Mucosa of descending colon (tissue), 3 donors: ENCODE measurements around the gene MRPL49. TPM values are rescaled to one million over a fixed set of nuclear protein-coding genes. Genes with fewer than 3 reads are reported as not detected.
A peak's percentile ranks its signal among the peaks of the same experiment; 100 is the strongest.

Source experiments
- ATAC-seq: fragments of 200-7000 bp; cut with Tn5 transposase; one replicate; pipeline ENCODE4 v1.9.1; 2020; ENCODE audit warnings: mild to moderate bottlenecking, moderate library complexity
- DNase-seq, 3 donors: peaks; one replicate each; pipeline ENCODE4 v3.0.0-alpha.2; 2020
- H3K36me3 ChIP-seq: fragments of 200-600 bp; one replicate; pipeline ENCODE4 v1.8.0; 2021; ENCODE audit warnings: low read depth, mild to moderate bottlenecking
- H3K4me1 ChIP-seq: fragments of 200-600 bp; one replicate; pipeline ENCODE4 v1.8.0; 2021; ENCODE audit warnings: low read depth, mild to moderate bottlenecking
- H3K4me3 ChIP-seq: fragments of 200-600 bp; one replicate; pipeline ENCODE4 v1.8.0; 2021; ENCODE audit warnings: mild to moderate bottlenecking
- H3K9me3 ChIP-seq: fragments of 200-600 bp; one replicate; pipeline ENCODE4 v1.8.0; 2021; ENCODE audit warnings: mild to moderate bottlenecking
- intact Hi-C, 2 donors: fragments of 100-400 bp; cut with DNase I in 1 of 2; cut with micrococcal nuclease in 1 of 2; formaldehyde crosslinking; loops; one replicate each; pipeline versions ENCODE4 v1.11.0 to v1.11.1; 2022; cut with DNase I, micrococcal nuclease
- total RNA-seq, 3 donors: library from RNA; stranded (reverse); fragmentation: NEBNext Ultra II Directional in 2 of 3; extraction: Animal tissue kit (Norgen Biotek cat#: 25700) in 2 of 3; gene quantifications; one replicate each; pipeline versions ENCODE4 v1.2.1 to v1.2.4, GENCODE V29; 2021 to 2023
- TF ChIP-seq, protein P1 (sequence below): fragments of 200-600 bp; IDR thresholded peaks from one replicate; pipeline ENCODE4 v1.8.0; 2022; ENCODE audit warnings: antibody characterized with exemption, mild to moderate bottlenecking
- donor health status: DM: no; HTN: no; CAD: no; lungs with moderate emphysema.
- donor health status: DM: no; HTN: no; CAD: no.
- donor health status: DM: no; HTN: yes; CAD: no.

Gene MRPL49
- total RNA-seq, 3 donors from 2014 or later = 42.6 to 48.5 (median 45.4) TPM

DNA sequence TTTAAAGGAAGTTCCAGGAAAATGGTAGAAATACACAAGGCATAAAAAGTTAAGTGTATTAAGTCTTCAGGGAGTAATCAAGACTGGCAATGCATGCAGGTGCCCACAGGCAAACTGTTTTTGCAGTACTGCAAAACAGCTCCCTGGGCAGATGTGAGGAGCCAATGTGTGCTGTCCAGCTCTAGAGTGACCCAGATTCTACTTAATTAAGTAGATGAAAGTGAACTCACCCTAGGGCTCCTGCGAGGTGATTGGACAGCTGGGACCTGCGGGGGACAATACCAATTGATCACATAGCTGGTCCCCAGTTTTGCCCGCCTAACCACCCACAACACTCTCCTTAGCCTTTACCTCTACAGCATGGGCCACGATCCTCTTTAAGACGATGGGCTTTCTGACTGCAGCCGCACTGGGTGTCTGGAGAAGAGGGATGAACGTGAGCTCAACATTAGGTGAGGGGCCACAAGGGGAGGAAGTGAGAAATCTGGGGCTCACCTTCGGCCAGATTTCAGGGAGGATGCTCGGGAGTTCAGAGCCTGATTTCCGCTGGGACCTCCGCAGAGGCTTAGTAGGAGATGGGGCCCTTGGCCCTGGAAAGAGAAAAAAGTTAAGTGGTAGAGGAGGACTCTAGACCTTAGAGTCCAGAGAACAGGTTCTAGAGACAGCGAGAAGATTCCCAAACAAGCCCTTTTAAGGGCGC is 38.8 kb upstream of the MRPL49 start:
- TF ChIP-seq, protein P1, sequence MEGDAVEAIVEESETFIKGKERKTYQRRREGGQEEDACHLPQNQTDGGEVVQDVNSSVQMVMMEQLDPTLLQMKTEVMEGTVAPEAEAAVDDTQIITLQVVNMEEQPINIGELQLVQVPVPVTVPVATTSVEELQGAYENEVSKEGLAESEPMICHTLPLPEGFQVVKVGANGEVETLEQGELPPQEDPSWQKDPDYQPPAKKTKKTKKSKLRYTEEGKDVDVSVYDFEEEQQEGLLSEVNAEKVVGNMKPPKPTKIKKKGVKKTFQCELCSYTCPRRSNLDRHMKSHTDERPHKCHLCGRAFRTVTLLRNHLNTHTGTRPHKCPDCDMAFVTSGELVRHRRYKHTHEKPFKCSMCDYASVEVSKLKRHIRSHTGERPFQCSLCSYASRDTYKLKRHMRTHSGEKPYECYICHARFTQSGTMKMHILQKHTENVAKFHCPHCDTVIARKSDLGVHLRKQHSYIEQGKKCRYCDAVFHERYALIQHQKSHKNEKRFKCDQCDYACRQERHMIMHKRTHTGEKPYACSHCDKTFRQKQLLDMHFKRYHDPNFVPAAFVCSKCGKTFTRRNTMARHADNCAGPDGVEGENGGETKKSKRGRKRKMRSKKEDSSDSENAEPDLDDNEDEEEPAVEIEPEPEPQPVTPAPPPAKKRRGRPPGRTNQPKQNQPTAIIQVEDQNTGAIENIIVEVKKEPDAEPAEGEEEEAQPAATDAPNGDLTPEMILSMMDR = no peak
- DNase-seq (no peak), ATAC-seq (no peak)
- peaks cover 11% of the 10 kb centered on the region for H3K36me3 ChIP-seq
- H3K4me3 ChIP-seq = peak overlapping the region; percentile 54
- intact Hi-C loops = no loop called here
- H3K4me1 ChIP-seq = peaks cover 18% of the 10 kb centered on the region
- no peaks in the 10 kb centered on the region for H3K9me3 ChIP-seq

DNA sequence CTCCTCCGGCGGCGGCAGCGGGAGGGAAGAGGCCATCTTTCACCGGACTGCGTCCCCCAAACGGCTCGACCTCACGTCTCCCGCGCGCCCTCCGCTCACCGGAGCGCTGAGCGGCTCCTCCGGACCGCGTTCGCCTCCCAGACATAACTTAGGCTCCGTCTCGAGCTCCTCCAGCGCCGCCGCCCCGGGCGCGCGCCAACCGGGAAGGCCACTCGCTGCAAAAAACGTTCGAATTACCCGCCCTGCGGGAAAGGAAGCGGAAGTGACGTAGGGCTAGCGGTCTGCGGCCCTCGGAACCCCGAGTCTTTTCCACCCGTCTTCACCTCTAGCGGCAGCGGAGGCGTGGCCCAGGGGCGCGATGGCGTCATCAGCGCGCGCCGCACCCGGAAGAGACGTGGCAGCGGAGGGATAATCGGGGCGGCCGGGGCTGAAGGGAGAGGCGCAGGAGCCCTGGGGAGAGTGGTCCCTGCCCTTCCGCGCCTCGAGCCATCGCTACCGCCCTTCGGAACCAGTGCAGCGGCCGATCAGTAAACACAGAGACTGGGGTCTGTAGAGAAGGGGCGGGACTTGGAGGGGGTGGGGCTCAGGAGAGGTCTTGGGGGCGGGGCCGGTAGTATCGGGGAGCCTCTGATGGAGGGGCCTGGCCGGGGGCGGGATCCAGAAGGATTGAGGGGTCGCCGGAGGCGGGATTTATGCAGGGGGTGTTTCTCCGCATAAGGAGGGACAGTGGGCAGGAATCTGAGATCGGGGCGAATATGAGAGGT is 38.1 kb upstream of the MRPL49 start, which contains the start of the genes CDCA5 and ZFPL1:
Gene CDCA5, minus strand, starts transcription at position 207 of the 764 bp plus-strand sequence. Its CDS starts 62 bp downstream, at position 145.
Gene ZFPL1, plus strand, starts transcription at position 389 of the 764 bp plus-strand sequence. CDS start 477 bp downstream, outside the sequence.
- ATAC-seq (peak; percentile 99), DNase-seq (peak; percentile 96 to 97 (median 97))
- no peaks in the 10 kb centered on the region for H3K9me3 ChIP-seq
- peak within 1 kb of the TSS; percentile 54 for H3K4me3 ChIP-seq
- TF ChIP-seq, protein P1 = no peak
- intact Hi-C loops = no loop called here
- H3K4me1 ChIP-seq = peaks cover 16% of the 10 kb centered on the region
- H3K36me3 ChIP-seq = peaks cover 11% of the 10 kb centered on the region

DNA sequence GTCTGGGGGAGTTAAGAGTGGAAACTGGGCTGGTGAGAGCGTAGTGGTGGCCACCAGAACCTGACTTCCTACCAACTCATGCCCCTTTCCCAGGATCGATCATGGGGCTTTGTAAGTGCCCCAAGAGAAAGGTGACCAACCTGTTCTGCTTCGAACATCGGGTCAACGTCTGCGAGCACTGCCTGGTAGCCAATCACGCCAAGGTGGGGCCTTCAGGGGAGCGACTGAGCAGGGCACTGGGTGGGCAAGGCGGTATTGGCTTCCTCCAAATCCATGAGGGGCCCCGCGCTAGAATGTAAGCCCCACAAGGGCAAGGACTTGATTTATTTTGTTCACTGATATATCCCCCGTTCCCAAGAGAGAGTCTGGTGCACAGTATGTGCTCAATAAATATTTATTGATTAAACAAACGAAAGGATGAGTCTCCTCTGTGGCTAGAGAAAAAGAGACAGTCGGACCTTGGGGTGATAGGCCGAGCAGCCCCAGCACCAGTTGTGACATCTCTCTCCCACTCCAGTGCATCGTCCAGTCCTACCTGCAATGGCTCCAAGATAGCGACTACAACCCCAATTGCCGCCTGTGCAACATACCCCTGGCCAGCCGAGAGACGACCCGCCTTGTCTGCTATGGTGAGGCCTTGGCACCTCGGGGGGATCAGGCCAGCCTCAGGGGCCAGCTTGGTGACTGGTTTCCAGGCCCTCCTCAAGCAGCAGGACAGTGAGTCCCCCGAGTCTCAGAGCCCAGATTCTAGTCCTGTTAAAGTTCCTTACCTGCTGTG is 37.3 kb upstream of the MRPL49 start:
- ATAC-seq (peak; percentile 4), DNase-seq (no peak)
- Histone ChIP-seq H3K9me3 (no peaks in the 10 kb centered on the region), H3K4me3 (peak overlapping the region; percentile 54), H3K36me3 (peaks cover 11% of the 10 kb centered on the region), H3K4me1 (peaks cover 16% of the 10 kb centered on the region)
- TF ChIP-seq, protein P1 = no peak
- intact Hi-C loops = no loop called here

DNA sequence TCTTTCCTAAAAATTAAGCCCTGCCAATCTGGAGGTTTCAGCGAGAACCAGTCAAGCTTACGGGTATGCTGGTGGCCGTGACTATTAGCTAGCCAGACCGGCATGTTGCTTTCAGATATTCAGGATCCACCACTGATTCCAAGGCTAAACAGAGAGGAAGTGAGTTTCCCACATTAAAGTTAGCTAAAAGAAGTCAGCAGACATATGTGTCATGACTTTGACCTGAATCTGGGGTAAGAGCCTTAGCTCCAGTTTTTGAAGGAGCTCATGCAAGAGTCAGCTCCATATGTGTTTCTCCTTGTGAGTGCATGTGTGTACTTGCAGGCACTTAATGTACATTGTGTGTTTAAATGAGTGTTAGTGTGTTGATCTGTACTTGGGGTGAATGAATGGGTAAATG is 36.7 kb upstream of the MRPL49 start:
- Histone ChIP-seq H3K9me3 (no peaks in the 10 kb centered on the region), H3K4me1 (peaks cover 16% of the 10 kb centered on the region), H3K4me3 (no peak overlapping the region), H3K36me3 (peaks cover 11% of the 10 kb centered on the region)
- intact Hi-C loops = no loop called here
- TF ChIP-seq, protein P1 = no peak
- no peak for ATAC-seq
- no peak for DNase-seq

DNA sequence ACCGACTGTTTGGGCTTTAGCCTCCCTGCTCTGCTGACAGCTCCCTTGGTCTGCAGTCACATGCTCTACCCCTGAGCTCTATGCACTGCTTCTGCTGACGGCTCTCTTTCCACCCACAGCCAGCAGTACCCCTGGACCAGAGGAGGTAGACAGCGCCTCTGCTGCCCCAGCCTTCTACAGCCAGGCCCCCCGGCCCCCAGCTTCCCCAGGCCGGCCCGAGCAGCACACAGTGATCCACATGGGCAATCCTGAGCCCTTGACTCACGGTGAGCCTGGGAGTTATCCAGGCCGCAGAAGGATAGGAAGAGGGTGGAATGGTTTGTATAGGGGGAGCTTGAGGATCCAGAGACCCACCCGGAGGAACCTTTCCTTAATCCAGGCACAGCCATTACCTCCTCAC is 35.3 kb upstream of the MRPL49 start:
- TF ChIP-seq, protein P1 = no peak
- Histone ChIP-seq H3K36me3 (peaks cover 11% of the 10 kb centered on the region), H3K4me1 (peaks cover 16% of the 10 kb centered on the region), H3K4me3 (no peak overlapping the region), H3K9me3 (no peaks in the 10 kb centered on the region)
- DNase-seq (no peak), ATAC-seq (no peak)
- intact Hi-C loops = no loop called here
